VCaP (cell line): ENCODE measurements around the gene DOCK11.

Experiments
- H3K27ac ChIP-seq: fragments of 450-650 bp; 2 replicates; pipeline ENCODE4 v1.5.1; 2017
- CTCF ChIP-seq: fragments of 450-650 bp; conservative IDR thresholded peaks from 2 replicates; pipeline ENCODE4 v1.5.1; 2017; ENCODE audit warnings: mild to moderate bottlenecking, moderate library complexity

DOCK11 gene

DNA sequence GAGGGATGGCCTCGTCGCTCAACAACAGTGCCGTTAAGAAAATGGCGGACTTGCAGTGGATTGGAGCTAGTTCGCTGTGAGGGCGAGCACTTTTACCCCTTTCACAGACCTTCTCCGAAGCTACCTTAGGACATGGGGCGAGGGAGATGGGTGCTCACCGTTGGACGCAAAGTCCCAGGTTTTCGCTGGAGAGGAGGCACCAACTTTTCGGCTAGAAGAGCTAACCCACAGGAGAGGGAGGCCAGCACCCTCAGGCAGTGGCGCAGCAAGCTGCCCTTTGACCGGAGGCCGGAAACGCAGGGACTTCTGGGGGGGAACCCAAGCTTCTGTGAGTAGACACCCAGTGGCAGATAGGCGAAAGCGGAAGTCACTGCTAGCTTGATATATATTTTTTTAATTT lies 138.7 kb downstream of the DOCK11 start:
- no peak overlapping the region for H3K27ac ChIP-seq
- TF ChIP-seq CTCF, result no peak

GRCh38 chrX:118637997-118638396 lies 142.4 kb downstream of the DOCK11 start:
- TF ChIP-seq CTCF, result peak; percentile 38

DNA sequence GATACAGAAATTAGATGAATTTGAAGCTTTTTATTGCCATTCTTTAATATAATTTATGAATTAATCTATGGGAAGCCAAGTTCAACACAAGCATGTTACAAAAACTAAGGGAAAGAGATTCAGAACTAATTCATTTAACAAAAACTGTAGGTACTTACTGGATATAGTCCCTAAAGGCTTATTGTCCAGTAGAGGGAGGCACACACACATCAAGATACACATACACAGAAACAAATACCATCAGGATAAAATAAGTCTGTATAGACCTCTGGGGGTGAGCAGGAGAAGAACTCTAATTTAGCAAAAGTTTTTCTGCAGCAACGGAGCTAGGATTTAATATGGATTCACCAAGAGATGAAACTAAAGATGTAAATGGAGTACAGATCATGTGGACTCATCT lies 148.8 kb downstream of the DOCK11 start:
- peak; percentile 62 for TF ChIP-seq CTCF
- no peak overlapping the region for H3K27ac ChIP-seq

More at GRCh38 chrX:118637997-118638396, 142.4 kb downstream of the DOCK11 start:
- no peak overlapping the region for H3K27ac ChIP-seq

- peak overlapping the region; percentile 13; the same call in 1 of the 2 replicates for H3K27ac ChIP-seq
- TF ChIP-seq CTCF, result no peak
Observed at GRCh38 chrX:118652717-118653116, 157.1 kb downstream of the DOCK11 start.

GRCh38 chrX:118654331-118654730 lies 158.7 kb downstream of the DOCK11 start:
- no peak for TF ChIP-seq CTCF
- H3K27ac ChIP-seq, result no peak overlapping the region

DNA sequence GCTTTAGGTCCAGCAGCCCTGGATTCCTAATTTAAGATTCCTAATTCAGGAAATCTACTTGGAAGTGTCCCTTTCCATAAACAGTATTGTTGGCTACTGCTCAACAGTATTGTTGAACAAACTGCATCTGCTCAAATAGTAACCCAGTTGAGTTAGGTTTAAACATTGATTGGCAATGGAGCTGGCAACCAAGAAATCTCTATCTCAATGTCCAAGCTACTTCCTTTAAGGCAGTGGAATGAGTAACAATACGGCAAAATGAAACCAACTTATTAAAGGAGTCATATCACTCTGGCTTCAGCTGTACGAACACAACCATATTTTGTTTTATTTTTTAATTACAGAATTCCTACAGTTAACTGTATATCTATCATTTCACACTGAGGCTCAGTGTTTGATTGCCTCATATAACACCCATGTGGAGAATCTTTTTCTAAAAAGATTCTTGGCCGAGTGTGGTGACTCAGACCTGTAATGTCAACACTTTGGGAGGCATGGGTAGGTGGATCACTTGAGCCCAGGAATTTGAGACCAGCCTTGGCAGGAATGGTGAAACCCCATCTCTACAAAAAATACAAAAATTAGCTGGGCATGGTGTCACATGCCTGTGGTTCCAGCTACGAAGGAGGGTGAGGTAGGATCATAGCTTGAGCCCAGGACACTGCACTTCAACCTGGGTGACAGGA lies 160.1 kb downstream of the DOCK11 start:
- no peak overlapping the region for H3K27ac ChIP-seq
- TF ChIP-seq CTCF, result no peak

DNA sequence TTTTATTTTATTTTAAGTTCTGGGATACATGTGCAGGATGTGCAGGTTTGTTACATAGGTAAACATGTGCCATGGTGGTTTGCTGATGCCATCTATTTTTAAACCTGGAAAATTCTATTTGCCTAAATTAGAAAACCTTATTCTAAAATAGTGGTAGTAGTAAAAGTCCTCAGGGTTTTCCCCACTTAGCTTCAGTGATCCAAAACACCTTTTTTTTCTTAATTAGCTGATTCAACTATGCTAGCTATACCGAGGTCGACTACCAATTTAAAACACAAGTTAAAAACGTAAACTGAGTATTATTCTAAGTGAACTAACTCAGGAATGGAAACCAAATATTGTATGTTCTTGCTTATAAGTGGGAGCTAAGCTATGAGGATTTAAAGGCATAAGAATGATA lies 161.8 kb downstream of the DOCK11 start:
- TF ChIP-seq CTCF, result no peak
- no peak overlapping the region for H3K27ac ChIP-seq
